Globus pallidus (tissue), 1 donor: ENCODE data around the gene RHBDL1.
"Not testable (repeated sequence)": the region's sequence is repeated elsewhere in the genome, so short reads cannot be mapped to it uniquely, and the experiment has no call there.

Experiments used
- DNase-seq: peaks from one replicate; pipeline ENCODE4 v3.0.0-alpha.2; 2015; ENCODE audit warnings: low spot score

The RHBDL1 gene

DNA sequence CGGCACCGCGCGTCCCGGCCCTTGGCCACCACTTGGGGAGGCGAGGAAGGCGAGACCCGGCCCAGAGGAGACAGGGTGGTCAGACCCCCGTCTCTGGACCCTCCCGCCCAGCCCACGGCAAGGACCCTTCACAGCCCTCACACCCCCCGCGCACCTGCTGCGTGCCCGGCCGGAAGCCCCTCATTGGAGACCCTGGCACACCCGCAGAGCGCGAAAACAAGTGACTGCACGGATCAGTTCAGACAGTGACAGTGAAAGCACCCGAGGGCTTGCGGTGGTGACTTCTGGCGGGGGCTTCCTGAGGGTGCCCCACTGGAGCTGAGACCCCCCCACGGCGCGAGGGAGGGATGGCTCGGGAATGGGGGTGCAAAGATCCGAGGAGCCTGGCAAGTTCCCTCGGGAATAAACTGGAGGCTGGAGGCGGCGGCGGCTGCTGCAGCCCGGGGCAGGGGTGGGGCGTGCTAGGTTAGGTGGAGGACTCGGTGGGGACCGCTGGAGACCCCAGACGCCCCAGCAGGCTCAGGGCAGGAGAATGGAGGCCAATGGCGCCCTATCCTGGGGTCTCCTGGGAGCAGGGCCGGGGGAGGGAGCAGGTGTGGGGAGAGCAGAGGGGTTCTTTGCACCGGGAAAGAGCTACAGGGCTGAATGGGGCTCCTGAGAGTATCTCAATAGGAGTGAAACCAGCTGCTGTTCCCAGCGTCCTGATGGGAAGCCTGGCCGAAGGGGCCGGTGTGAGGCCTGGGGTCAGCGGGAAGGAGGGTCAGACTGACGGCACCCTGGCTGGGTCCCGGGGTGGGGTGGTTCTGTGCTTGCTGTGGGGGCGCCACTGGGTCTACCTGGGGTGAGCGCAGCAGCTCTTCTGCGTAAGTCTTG lies 31.0 kb downstream of the RHBDL1 start:
- no peak for DNase-seq

- no peak for DNase-seq
Observed at GRCh38 chr16:707062-707538, 31.6 kb downstream of the RHBDL1 start.

GRCh38 chr16:708019-708418 lies 32.5 kb downstream of the RHBDL1 start:
- no peak for DNase-seq

GRCh38 chr16:708959-709358 lies 33.5 kb downstream of the RHBDL1 start:
- no peak for DNase-seq

GRCh38 chr16:709566-710499 lies 34.4 kb downstream of the RHBDL1 start:
- DNase-seq, result peak; percentile 73

GRCh38 chr16:710500-711075 lies 35.1 kb downstream of the RHBDL1 start:
- no peak for DNase-seq

DNA sequence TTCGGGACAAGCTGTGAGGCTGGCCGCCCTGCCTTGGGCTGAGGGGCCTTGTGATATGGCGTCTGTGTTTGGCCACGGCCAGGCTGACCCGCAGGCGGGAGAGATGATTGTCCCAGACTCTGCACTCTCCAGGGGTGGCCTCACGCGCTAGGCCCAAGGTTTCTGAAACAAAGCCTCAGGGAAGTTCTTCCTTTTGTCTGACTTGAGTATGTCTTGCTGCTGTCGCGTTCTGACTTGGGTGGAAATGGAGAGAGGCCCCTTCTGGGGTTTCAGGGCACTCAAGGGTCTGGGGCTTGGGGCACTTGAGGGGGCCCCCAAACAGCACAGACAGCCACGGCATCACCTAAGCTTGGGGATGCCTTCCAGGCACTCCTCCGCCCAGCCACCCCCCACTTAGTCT lies 35.6 kb downstream of the RHBDL1 start:
- DNase-seq, result no peak

DNA sequence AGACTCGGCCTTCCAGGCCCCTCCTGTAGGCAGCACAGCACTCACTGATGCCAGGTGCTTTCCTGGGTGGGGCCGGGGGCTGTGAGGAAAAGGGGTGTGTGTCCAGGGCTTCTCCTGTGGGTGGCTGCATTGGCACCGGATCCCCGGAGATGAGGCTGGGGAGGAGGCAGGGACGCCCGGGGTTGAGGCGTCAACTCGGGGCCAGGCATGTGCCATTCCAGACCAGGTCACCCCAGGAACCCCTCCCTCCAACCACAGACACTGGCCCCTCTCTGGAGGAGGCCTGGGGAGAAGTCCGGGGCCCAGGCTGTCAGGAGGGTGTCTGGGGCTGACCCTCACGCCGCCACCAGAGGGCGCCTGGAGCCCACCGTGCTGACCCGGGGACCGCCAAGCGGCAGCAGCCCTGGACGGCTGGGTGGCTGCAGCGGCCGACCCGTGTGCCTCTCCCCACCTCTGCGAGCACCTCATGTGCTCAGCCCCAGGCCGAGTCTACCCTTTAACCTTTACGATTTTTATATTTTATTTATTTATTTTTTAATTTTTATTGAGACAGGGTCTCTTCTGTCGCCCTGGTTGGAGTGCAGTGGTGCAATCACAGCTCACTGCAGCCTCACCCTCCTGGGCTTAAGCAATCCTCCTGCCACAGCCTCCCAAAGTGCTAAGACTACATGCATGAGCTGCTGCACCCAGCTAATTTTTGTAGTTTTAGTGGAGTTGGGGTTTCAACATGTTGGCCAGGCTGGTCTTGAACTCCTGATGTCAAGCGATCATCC lies 36.3 kb downstream of the RHBDL1 start:
- peak; percentile 58 for DNase-seq

DNA sequence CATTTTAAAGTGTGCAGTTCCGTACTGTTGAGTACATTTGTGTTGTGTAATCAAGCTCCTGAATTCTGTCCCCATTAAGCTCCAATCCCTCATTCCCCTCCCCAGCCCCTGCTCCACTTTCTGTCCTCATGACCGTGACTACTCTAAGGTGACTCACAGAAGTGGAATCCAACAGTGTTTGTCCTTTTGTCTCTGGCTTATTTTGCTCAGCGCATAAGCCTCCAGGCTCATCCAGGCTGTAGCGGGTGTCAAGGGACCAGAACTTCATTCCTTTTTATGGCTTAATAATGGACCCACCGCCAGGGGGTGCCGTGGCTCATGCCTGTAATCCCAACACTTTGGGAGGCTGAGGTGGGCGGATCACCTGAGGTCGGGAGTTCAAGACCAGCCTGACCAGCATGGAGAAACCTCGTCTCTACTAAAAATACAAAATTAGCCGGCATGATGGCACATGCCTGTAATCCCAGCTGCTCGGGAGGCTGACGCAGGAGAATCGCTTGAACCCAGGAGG lies 37.3 kb downstream of the RHBDL1 start:
- not testable (repeated sequence) for DNase-seq

DNA sequence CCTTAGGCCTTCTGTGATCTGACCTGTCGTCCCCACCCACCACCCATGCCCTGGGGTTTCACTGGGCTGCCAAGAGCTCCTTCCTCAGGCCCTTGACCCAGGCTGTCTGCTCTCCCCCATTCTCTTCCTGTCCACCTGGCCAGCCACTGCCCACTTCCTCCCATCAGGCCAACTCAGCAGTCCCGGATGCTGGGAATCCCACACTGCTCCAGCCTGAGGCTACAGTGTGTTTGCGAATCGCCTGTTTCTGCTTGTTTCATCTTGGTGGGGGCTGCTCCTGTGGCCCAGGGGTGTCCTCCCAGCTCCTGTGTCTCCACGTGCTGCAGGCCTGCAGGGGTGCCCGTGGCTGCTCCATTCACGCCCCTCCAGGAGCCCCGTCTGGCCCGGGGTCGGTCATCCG lies 38.6 kb downstream of the RHBDL1 start:
- DNase-seq, result no peak

DNA sequence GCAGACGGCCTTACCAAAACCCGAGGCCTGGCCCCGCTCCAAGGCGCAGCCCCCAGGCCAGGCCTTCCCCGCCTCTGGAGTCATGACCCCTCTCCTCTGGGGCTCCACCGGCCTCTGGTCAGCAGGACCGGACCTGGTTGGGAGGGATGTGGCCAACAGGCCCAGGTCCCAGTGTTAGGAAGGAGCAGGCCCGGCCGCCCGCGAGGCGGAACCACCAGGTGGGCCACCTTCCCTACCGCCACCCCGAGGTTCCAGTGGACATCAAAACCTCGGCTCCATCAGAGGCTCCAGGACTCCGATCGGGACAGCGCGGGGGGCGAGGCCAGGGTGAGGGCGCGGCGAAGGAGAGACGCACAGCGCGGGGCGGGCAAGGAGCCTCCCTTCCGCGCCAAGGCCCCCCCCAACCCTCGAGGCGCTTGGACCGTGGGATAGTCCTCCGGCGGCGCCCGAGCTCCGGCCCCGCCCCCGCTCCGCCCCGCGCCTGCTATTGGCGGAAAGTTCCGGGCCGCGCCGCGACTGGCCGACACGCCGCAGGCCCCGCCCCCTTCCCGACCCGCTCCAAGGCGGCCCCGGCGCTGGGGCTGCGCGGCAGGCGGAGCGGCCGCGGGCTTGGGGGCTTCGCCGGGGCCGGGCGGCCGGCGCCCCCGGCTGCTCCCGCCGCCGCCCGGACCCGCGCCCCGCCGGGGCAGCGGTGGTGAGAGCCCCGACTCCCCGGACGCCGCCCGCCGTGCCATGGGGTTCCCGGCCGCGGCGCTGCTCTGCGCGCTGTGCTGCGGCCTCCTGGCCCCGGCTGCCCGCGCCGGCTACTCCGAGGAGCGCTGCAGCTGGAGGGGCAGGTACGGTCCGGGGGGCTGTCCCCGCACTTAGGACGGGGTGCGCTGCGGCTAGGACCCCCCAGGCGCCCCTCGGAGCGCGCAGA lies 39.3 kb downstream of the RHBDL1 start, which contains the start of gene METRN:
Gene METRN, plus strand, starts transcription at position 561 of the 919 bp plus-strand sequence. Its CDS starts 172 bp downstream, at position 733.
- DNase-seq, result peak; percentile 90

DNA sequence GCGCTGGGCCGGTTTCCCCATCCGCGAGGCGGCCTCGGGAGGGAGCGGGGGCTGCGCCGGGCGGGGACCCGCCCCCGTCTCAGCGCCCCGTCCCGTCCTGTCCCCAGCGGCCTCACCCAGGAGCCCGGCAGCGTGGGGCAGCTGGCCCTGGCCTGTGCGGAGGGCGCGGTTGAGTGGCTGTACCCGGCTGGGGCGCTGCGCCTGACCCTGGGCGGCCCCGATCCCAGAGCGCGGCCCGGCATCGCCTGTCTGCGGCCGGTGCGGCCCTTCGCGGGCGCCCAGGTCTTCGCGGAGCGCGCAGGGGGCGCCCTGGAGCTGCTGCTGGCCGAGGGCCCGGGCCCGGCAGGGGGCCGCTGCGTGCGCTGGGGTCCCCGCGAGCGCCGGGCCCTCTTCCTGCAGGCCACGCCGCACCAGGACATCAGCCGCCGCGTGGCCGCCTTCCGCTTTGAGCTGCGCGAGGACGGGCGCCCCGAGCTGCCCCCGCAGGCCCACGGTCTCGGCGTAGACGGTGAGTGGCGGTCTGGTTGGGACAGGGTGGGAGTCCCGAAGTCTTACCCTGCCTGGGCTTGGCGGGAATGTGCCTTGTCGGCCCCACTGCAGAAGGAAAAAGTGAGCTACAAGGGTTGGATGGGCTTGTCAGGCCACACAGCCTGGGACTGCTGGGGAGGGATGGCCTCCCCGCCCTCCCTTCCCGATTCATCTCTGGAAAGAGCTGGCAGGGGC lies 40.2 kb downstream of the RHBDL1 start:
- DNase-seq, result peak; percentile 49

- peak; percentile 96 for DNase-seq
Observed at GRCh38 chr16:716200-716568, 40.7 kb downstream of the RHBDL1 start.

DNA sequence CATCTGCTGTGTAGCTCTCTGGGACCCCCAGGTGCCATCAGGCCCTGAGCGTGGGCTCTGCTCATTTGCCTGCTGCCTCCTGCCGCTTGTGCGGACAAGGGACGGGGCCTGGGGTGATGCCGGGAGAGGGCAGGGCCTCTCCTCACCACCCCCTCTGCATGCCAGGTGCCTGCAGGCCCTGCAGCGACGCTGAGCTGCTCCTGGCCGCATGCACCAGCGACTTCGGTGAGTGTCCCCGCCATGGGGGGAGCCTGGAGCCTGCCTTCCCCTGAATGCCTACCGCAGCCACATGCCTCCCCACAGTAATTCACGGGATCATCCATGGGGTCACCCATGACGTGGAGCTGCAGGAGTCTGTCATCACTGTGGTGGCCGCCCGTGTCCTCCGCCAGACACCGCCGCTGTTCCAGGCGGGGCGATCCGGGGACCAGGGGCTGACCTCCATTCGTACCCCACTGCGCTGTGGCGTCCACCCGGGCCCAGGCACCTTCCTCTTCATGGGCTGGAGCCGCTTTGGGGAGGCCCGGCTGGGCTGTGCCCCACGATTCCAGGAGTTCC lies 41.4 kb downstream of the RHBDL1 start:
- DNase-seq, result no peak

DNA sequence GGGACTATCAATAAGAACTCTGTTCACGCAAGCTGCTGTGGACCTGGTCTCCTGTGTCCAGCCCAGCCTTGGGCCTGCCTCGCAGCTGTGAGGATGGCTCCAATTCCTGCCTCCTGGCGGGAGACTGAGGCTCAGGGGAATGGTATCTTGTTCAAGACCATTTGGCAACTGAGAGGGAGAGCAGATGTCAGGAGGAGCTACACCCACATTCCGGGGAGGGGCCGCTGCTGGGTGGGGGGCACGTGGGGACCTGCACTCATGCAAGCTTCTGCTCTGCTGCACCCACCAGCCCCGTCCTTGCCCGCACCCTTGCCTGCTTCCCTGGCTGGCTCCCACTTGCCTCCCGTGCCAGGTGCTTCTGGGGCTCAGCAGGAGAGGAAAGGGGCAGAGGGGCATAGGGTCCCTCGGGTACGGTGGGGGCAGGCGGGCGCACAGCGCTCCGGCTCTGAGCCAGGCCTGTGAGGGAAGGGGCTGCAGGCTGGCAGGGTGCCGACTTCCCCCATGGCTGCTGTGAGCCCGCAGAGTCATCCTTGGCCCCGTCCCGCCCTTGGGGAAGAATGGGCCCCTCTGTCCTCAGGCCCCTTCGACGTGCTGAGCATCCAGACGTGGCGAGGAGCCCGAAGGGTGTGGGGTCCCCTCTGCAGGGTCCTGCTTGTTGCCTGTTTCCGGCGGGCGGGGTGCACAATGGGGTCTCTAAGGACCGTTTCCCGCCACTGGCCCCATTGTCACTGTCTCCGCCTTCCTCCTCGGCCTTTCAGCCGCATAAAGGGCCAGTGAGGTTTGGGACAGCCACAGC lies 42.2 kb downstream of the RHBDL1 start:
- peak; percentile 31 for DNase-seq

- no peak for DNase-seq
Observed at GRCh38 chr16:718389-718788, 42.9 kb downstream of the RHBDL1 start.

DNA sequence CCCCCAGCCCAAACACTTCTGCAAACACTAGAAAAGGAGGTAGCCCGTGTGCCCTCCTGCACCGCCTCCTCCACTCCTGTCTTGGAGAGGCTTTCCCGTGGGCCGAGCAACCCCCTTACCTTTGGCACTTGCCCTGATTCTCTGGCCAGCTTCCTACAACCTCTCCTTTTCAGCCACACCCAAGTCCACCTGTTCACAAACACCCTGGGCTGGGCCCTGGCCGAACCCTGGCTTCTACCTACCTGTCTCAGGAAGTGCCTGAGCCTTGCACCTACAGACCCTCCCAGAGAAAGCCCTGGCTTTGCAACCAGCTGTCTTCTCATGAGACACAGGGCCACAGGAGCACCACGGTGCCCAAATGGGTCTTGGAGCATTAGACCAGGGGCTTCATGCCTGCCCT lies 43.5 kb downstream of the RHBDL1 start:
- DNase-seq, result no peak

- peak; percentile 19 for DNase-seq
Observed at GRCh38 chr16:719815-720446, 44.5 kb downstream of the RHBDL1 start.
